CD4-positive, CD25-positive, alpha-beta regulatory T cell (primary cell): ENCODE data around the gene PDLIM4. TPM values are rescaled to one million over a fixed set of nuclear protein-coding genes. Genes with fewer than 3 reads are reported as not detected.

Experiments
- ATAC-seq, 2 donors: fragments of 150-1000 bp; cut with Tn5 transposase; one replicate each; pipeline ENCODE4 v1.10.0; 2021; ENCODE audit warnings: low read depth in 2 of 2, moderate number of reproducible peaks in 2 of 2, moderate library complexity in 1 of 2
- DNase-seq, 3 donors: peaks; one replicate each; pipeline versions ENCODE4 v3.0.0 to v3.0.0-alpha.2; 2012 to 2022; ENCODE audit warnings: mixed read lengths in 1 of 3
- H3K27ac ChIP-seq: one replicate; pipeline ENCODE4 v1.7.0; 2013; ENCODE audit warnings: mild to moderate bottlenecking, low read length; ENCODE audit not compliant: insufficient read depth, poor library complexity, severe bottlenecking
- H3K27me3 ChIP-seq: one replicate; pipeline ENCODE4 v1.7.0; 2013; ENCODE audit warnings: low read length; ENCODE audit not compliant: control insufficient read depth, insufficient read depth
- H3K36me3 ChIP-seq: one replicate; pipeline ENCODE4 v1.7.0; 2013; ENCODE audit warnings: mild to moderate bottlenecking, low read length, moderate library complexity; ENCODE audit not compliant: control insufficient read depth, insufficient read depth
- H3K4me1 ChIP-seq: 2 replicates; pipeline ENCODE4 v1.7.0; 2013; ENCODE audit warnings: mild to moderate bottlenecking, low read length; ENCODE audit not compliant: insufficient read depth, control insufficient read depth, poor library complexity, severe bottlenecking
- H3K4me3 ChIP-seq: one replicate; pipeline ENCODE4 v1.7.0; 2013; ENCODE audit warnings: low read depth, mild to moderate bottlenecking, low read length, moderate library complexity
- H3K9me3 ChIP-seq, 2 experiments: 1 replicate in 1 of 2; 2 replicates in 1 of 2; pipeline ENCODE4 v1.7.0; 2013; ENCODE audit warnings: low read length in 2 of 2, mild to moderate bottlenecking in 1 of 2, moderate library complexity in 1 of 2; ENCODE audit not compliant: control insufficient read depth in 2 of 2
- H3K27ac Mint-ChIP-seq, 3 donors: one replicate each; pipeline ENCODE4 v1.8.0; 2020 to 2022; ENCODE audit warnings: mild to moderate bottlenecking in 3 of 3, mixed read lengths in 3 of 3, moderate library complexity in 2 of 3
- H3K27me3 Mint-ChIP-seq: one replicate; pipeline ENCODE4 v1.8.0; 2022; ENCODE audit warnings: mild to moderate bottlenecking, mixed read lengths
- H3K36me3 Mint-ChIP-seq: one replicate; pipeline ENCODE4 v1.8.0; 2020; ENCODE audit warnings: mixed read lengths
- H3K4me1 Mint-ChIP-seq, 4 donors: one replicate each; pipeline ENCODE4 v1.8.0; 2020 to 2022; ENCODE audit warnings: mixed read lengths in 4 of 4, mild to moderate bottlenecking in 1 of 4
- H3K4me3 Mint-ChIP-seq, 4 donors: one replicate each; pipeline ENCODE4 v1.8.0; 2020 to 2022; ENCODE audit warnings: mild to moderate bottlenecking in 4 of 4, mixed read lengths in 4 of 4, moderate library complexity in 3 of 4
- H3K9me3 Mint-ChIP-seq, 7 donors: one replicate each; pipeline ENCODE4 v1.8.0; 2020 to 2022; ENCODE audit warnings: mixed read lengths in 7 of 7, mild to moderate bottlenecking in 3 of 7, moderate library complexity in 2 of 7
- polyA plus RNA-seq, 4 donors: library from polyadenylated mRNA; unstranded; fragments of 300-500 nt; fragmentation: Illumina TruSeq; gene quantifications; one replicate each; pipeline ENCODE4 v1.2.3, GENCODE V29; 2021
- total RNA-seq: library from RNA; stranded (reverse); gene quantifications from one replicate; pipeline ENCODE4 v1.2.3, GENCODE V29; 2022

Gene PDLIM4
- total RNA-seq, result not detected
- not detected for polyA plus RNA-seq

DNA sequence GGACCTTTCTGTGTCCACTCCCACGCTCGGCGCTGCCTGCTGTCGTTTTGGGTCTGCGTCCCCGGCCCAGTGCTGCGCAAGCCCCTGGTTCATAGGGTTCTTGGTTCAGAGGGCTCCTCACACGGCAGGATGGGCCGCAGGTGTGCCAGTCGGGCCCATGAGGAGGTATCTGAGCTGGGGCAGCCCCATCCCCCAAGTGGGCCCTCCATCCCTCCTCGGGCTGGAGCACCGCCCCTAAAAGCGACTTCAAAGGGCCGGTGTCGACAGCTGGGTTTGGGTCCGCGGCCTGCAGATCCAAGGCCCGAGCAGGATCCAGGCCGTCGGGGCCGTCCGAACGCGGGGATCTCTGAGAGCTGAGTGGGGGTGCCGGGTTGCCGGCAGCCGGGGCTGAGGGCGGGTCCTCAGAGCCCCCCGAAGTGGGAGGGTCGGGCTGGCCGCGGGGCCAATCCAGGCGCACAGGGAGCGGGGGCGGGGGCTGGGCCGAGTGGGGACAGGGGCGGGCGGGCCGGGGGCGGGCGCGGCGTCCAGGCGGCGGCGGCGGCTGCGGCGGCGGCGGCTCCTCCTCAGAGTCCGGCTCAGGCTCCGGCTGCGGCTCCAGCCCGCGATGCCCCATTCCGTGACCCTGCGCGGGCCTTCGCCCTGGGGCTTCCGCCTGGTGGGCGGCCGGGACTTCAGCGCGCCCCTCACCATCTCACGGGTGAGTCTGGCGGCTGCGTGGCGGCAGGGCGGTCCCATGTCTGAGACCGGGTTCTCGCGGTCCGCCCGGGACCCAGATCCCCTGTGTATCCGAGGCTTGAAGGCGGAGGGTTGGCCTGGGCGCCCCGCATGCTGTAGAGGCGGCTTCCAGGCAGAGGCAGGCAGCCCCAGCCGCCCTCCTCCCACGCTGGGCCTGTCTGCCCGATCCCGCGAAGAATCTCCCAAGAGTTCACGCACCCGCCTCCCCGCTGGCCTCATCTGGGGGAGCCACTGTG lies at the start of gene PDLIM4:
Gene PDLIM4 (plus strand): TSS at position 566 of the 971 bp plus-strand sequence. CDS start 39 bp downstream, at position 605.
- no peaks in the 10 kb centered on the region for H3K36me3 ChIP-seq
- no peak for DNase-seq
- H3K4me1 ChIP-seq, result no peaks in the 10 kb centered on the region
- no peaks in the 10 kb centered on the region for H3K9me3 ChIP-seq
- Mint-ChIP-seq H3K27me3 (peaks cover 35% of the 10 kb centered on the region), H3K27ac (no peak within 1 kb of the TSS), H3K4me1 (peaks cover 0 to 7% (median 0%) of the 10 kb centered on the region in 4 donors), H3K9me3 (no peaks in the 10 kb centered on the region), H3K36me3 (no peaks in the 10 kb centered on the region), H3K4me3 (no peak within 1 kb of the TSS)
- no peak for ATAC-seq
- no peak within 1 kb of the TSS for H3K27ac ChIP-seq
- peaks cover 6% of the 10 kb centered on the region for H3K27me3 ChIP-seq
- no peak within 1 kb of the TSS for H3K4me3 ChIP-seq

GRCh38 chr5:132207778-132208177 lies 49.7 kb upstream of the PDLIM4 start:
- H3K27ac ChIP-seq, result no peak overlapping the region
- no peak overlapping the region for H3K4me3 ChIP-seq
- ATAC-seq (no peak), DNase-seq (no peak)
- H3K27me3 Mint-ChIP-seq, result peaks cover 14% of the 10 kb centered on the region
- H3K9me3 ChIP-seq, result no peaks in the 10 kb centered on the region
- H3K36me3 ChIP-seq, result no peaks in the 10 kb centered on the region
- no peak overlapping the region for H3K27ac Mint-ChIP-seq
- H3K27me3 ChIP-seq, result no peaks in the 10 kb centered on the region
- no peaks in the 10 kb centered on the region for H3K36me3 Mint-ChIP-seq
- no peaks in the 10 kb centered on the region for H3K4me1 ChIP-seq
- H3K4me1 Mint-ChIP-seq, result no peaks in the 10 kb centered on the region
- H3K4me3 Mint-ChIP-seq, result peak overlapping the region in 1 of 4 donors; percentile 77
- H3K9me3 Mint-ChIP-seq, result no peaks in the 10 kb centered on the region

DNA sequence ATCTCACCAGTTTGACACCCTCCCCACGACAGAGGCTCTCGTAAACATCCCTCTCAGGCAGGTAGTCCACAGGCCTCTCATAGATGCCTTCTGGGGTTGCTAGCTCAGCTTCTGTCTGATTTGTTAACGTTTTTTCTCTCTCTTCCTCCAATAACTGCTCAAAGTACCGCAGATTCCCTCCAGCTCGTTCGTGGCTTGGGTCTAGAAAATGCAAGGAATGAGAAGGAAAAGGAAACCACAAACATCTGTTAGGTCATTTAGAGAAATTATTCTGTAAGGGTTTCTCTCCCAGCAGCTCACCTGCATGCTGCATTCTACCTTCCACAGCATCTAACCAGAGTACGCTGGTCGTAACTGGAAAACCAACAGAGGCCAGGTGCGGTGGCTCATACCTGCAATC lies 48.4 kb upstream of the PDLIM4 start:
- H3K27ac ChIP-seq, result no peak overlapping the region
- Mint-ChIP-seq H3K9me3 (no peaks in the 10 kb centered on the region), H3K36me3 (no peaks in the 10 kb centered on the region), H3K27ac (no peak overlapping the region), H3K27me3 (peaks cover 14% of the 10 kb centered on the region), H3K4me3 (no peak overlapping the region), H3K4me1 (no peaks in the 10 kb centered on the region)
- H3K4me3 ChIP-seq, result no peak overlapping the region
- no peaks in the 10 kb centered on the region for H3K9me3 ChIP-seq
- peaks cover 4% of the 10 kb centered on the region for H3K27me3 ChIP-seq
- DNase-seq (no peak), ATAC-seq (no peak)
- no peaks in the 10 kb centered on the region for H3K4me1 ChIP-seq
- H3K36me3 ChIP-seq, result no peaks in the 10 kb centered on the region

- ATAC-seq (no peak), DNase-seq (no peak)
- Mint-ChIP-seq H3K27me3 (peaks cover 6% of the 10 kb centered on the region), H3K9me3 (no peaks in the 10 kb centered on the region), H3K27ac (no peak overlapping the region), H3K4me1 (no peaks in the 10 kb centered on the region), H3K4me3 (no peak overlapping the region), H3K36me3 (no peaks in the 10 kb centered on the region)
- Histone ChIP-seq H3K27me3 (peaks cover 4% of the 10 kb centered on the region), H3K4me3 (no peak overlapping the region), H3K9me3 (no peaks in the 10 kb centered on the region), H3K36me3 (no peaks in the 10 kb centered on the region), H3K27ac (no peak overlapping the region), H3K4me1 (no peaks in the 10 kb centered on the region)
Measured at GRCh38 chr5:132209901-132210545, 47.5 kb upstream of the PDLIM4 start.

DNA sequence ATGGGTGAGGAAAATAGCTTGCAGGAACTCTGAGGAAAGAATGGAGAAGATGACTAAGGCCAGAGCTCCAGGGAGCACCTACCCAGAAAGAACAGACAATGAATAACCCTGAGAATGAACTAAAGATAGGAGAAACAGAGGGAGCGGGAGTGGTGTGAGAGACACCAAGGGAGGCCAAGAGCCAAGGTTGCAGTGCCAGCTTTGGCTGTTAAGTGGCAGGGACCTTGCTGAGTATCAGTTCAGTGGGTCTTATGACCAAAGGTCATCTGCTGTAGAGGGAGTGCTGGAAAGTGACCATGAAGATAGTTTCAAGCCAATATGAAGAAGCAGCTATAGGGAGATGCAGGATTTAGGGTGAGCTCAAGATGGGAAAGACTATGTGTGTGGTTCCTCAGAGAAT lies 46.6 kb upstream of the PDLIM4 start:
- no peak overlapping the region for H3K4me3 Mint-ChIP-seq
- no peaks in the 10 kb centered on the region for H3K4me1 Mint-ChIP-seq
- peaks cover 5% of the 10 kb centered on the region for H3K27me3 Mint-ChIP-seq

GRCh38 chr5:132211787-132212186 lies 45.7 kb upstream of the PDLIM4 start:
- H3K9me3 ChIP-seq, result no peaks in the 10 kb centered on the region
- no peak overlapping the region for H3K4me3 Mint-ChIP-seq
- H3K4me1 Mint-ChIP-seq, result no peaks in the 10 kb centered on the region
- no peaks in the 10 kb centered on the region for H3K36me3 Mint-ChIP-seq
- H3K27me3 ChIP-seq, result peaks cover 4% of the 10 kb centered on the region
- no peaks in the 10 kb centered on the region for H3K36me3 ChIP-seq
- ATAC-seq, result no peak
- H3K9me3 Mint-ChIP-seq, result no peaks in the 10 kb centered on the region
- H3K4me3 ChIP-seq, result no peak overlapping the region
- no peak overlapping the region for H3K27ac Mint-ChIP-seq
- no peak overlapping the region for H3K27ac ChIP-seq
- no peak for DNase-seq
- H3K27me3 Mint-ChIP-seq, result peaks cover 4% of the 10 kb centered on the region
- no peaks in the 10 kb centered on the region for H3K4me1 ChIP-seq

More for the DNA sequence above, 46.6 kb upstream of the PDLIM4 start:
- no peaks in the 10 kb centered on the region for H3K9me3 ChIP-seq
- no peaks in the 10 kb centered on the region for H3K36me3 ChIP-seq
- Mint-ChIP-seq H3K9me3 (no peaks in the 10 kb centered on the region), H3K36me3 (no peaks in the 10 kb centered on the region), H3K27ac (no peak overlapping the region)
- H3K27ac ChIP-seq, result no peak overlapping the region
- ATAC-seq (no peak), DNase-seq (no peak)
- no peak overlapping the region for H3K4me3 ChIP-seq
- peaks cover 4% of the 10 kb centered on the region for H3K27me3 ChIP-seq
- H3K4me1 ChIP-seq, result no peaks in the 10 kb centered on the region

DNA sequence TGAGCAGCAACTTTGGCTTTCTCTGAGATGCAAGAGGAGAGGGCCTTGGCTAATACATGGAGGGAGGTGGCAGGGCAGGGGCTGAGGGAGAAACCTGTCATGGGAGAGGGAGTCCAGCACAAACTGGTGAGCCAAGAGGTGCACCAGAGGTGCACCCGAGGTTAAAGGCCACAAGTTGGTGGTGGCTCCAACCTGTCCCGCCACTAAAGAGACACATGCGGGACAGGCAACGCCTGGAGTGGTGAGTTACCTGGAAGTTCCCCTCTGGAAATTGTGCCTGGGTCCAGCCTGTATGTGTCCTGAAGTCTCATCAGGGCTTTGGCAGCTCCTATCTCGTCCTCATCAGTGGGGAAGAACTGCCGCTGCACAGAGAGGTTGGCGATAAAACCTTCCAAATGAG lies 43.8 kb upstream of the PDLIM4 start:
- DNase-seq, result no peak
- no peaks in the 10 kb centered on the region for H3K9me3 ChIP-seq
- no peaks in the 10 kb centered on the region for H3K36me3 Mint-ChIP-seq

More for the DNA sequence above, 43.8 kb upstream of the PDLIM4 start:
- no peaks in the 10 kb centered on the region for H3K9me3 Mint-ChIP-seq
- no peaks in the 10 kb centered on the region for H3K4me1 ChIP-seq
- H3K4me1 Mint-ChIP-seq, result no peaks in the 10 kb centered on the region
- no peaks in the 10 kb centered on the region for H3K36me3 ChIP-seq
- peaks cover 7% of the 10 kb centered on the region for H3K27me3 Mint-ChIP-seq
- no peak overlapping the region for H3K27ac ChIP-seq
- peaks cover 4% of the 10 kb centered on the region for H3K27me3 ChIP-seq
- ATAC-seq, result no peak
- no peak overlapping the region for H3K27ac Mint-ChIP-seq
- no peak overlapping the region for H3K4me3 ChIP-seq
- H3K4me3 Mint-ChIP-seq, result no peak overlapping the region
